ENCODE data around the gene EXOG.

DNA sequence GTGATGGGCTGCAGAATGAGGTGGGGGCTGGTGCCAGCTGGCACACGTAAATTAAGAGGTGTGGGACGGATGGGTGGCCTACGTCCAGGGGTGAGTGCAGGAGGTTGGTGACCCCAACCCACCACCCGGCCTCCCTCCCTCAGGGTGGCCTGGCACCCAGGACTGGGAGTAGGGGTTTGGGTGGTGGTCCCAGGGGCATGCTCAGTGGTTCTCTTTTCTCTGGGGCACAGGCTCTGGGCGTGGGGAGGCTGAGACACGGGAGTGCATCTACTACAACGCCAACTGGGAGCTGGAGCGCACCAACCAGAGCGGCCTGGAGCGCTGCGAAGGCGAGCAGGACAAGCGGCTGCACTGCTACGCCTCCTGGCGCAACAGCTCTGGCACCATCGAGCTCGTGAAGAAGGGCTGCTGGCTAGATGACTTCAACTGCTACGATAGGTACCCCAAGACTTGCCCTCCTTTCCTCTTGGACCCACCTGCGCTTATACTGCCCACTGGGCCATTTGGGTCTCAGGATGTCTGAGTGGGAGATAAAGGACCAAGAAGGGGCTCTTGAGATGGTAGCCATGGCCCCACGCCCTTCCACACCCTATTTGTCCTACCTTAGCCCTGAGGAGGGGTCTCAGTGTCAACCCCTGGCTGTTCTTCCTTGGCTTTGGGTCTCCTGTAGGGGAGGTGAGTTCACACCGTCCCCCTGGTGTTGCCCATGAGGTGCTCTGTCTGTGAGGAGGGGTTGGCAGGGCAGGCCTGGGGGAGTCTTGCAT, 18.9 kb upstream of the EXOG start:
- TF ChIP-seq, protein P1, sequence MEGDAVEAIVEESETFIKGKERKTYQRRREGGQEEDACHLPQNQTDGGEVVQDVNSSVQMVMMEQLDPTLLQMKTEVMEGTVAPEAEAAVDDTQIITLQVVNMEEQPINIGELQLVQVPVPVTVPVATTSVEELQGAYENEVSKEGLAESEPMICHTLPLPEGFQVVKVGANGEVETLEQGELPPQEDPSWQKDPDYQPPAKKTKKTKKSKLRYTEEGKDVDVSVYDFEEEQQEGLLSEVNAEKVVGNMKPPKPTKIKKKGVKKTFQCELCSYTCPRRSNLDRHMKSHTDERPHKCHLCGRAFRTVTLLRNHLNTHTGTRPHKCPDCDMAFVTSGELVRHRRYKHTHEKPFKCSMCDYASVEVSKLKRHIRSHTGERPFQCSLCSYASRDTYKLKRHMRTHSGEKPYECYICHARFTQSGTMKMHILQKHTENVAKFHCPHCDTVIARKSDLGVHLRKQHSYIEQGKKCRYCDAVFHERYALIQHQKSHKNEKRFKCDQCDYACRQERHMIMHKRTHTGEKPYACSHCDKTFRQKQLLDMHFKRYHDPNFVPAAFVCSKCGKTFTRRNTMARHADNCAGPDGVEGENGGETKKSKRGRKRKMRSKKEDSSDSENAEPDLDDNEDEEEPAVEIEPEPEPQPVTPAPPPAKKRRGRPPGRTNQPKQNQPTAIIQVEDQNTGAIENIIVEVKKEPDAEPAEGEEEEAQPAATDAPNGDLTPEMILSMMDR (IDR thresholded peaks at IDR 0.05), result no peak
- no peak for TF ChIP-seq POLR2A (IDR thresholded peaks at IDR 0.05)

All from uterus (tissue), 2 donors.